ENCODE measurements around the gene GPSM3. TPM values are rescaled to one million over a fixed set of nuclear protein-coding genes. Genes with fewer than 3 reads are reported as not detected.

Gene GPSM3
- total and polyA plus RNA-seq, 7 donors = 1.5 to 5.1 (median 2.7) TPM

GRCh38 chr6:32151863-32152768 lies 40.3 kb downstream of the GPSM3 start, which contains the start of gene PRRT1:
Gene PRRT1, minus strand, starts transcription at chr6:32151939. Its CDS starts 112 bp downstream, at chr6:32151827.
- ATAC-seq = no peak
- H3K9me3 ChIP-seq = no peaks in the 10 kb centered on the region
- TF ChIP-seq, protein P1, sequence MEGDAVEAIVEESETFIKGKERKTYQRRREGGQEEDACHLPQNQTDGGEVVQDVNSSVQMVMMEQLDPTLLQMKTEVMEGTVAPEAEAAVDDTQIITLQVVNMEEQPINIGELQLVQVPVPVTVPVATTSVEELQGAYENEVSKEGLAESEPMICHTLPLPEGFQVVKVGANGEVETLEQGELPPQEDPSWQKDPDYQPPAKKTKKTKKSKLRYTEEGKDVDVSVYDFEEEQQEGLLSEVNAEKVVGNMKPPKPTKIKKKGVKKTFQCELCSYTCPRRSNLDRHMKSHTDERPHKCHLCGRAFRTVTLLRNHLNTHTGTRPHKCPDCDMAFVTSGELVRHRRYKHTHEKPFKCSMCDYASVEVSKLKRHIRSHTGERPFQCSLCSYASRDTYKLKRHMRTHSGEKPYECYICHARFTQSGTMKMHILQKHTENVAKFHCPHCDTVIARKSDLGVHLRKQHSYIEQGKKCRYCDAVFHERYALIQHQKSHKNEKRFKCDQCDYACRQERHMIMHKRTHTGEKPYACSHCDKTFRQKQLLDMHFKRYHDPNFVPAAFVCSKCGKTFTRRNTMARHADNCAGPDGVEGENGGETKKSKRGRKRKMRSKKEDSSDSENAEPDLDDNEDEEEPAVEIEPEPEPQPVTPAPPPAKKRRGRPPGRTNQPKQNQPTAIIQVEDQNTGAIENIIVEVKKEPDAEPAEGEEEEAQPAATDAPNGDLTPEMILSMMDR (IDR thresholded peaks at IDR 0.05) = no peak
- H3K4me1 ChIP-seq = peaks cover 9% of the 10 kb centered on the region
- intact Hi-C loops (cut with DNase I) = loop anchor here in 1 of 2 donors (5.0 kb wide), 1 partner anchor 35 kb away; no protein-coding TSS in a partner anchor
- H3K36me3 ChIP-seq (ENCODE audit: insufficient read depth in 1 of 2, low read depth in 1 of 2) = peaks cover 2 to 16% of the 10 kb centered on the region in 2 donors
- H3K27me3 ChIP-seq (ENCODE audit: insufficient read depth in 3 of 3, low read length in 2 of 3) = peaks cover 0 to 31% (median 17%) of the 10 kb centered on the region in 3 donors
- peak within 1 kb of the TSS; percentile 74 for H3K27ac ChIP-seq
- WGBS, 3 donors = 23 to 41% (median 36%) methylated on average over 10 to 18 of the region's 24 CpGs
- no peak for DNase-seq
- peak within 1 kb of the TSS; percentile 76 for H3K4me3 ChIP-seq

DNA sequence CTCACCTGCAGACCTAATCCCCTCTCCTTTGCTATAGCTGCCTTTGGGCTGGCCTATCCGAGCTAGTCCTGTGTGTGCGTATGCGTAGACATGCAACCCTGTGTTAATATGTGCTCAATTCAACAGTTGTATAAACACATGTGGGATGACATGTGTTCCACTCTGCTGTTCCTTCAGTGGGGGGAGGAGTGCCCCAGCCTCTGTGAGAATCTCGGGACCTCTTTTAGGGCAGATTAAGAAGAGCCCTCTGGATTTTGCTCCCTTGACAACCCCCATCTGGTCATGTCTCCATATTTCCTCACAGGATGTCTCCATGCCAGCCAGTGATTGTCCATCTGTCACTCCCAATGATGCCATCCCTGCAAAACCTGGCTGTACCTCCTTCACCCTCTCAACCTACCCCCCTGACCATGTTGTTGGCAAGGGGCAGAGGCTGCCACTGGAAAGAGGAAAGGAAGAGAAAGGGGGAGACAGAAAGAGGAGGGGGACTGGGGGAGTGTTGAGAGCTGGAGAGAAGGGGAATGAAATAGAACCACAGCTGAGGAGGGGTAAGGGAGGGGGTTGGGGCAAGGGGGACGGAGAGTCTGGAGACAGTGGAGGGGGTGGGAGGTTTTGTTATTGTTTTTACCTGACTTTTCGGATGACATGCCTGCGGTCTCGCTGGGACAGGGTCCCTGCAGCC lies 41.1 kb downstream of the GPSM3 start:
- Histone ChIP-seq H3K4me3 (peak overlapping the region; percentile 43), H3K27ac (no peak overlapping the region), H3K36me3 (ENCODE audit: insufficient read depth in 1 of 2, low read depth in 1 of 2) (peaks cover 2 to 8% of the 10 kb centered on the region in 2 donors), H3K4me1 (peaks cover 9% of the 10 kb centered on the region), H3K27me3 (ENCODE audit: insufficient read depth in 3 of 3, low read length in 2 of 3) (peaks cover 0 to 35% (median 17%) of the 10 kb centered on the region in 3 donors), H3K9me3 (no peaks in the 10 kb centered on the region)
- intact Hi-C loops (cut with DNase I) = loop anchor here in 1 of 2 donors (5.0 kb wide), 1 partner anchor 34 kb away; no protein-coding TSS in a partner anchor
- WGBS, 3 donors = 37 to 53% (median 38%) methylated on average over 8 of the region's 8 CpGs
- no peak for DNase-seq
- ATAC-seq = no peak
- TF ChIP-seq, protein P1 (IDR thresholded peaks at IDR 0.05) = no peak

- ATAC-seq = no peak
- intact Hi-C loops (cut with DNase I) = loop anchor here in 1 of 2 donors (5.0 kb wide), 1 partner anchor 33 kb away; no protein-coding TSS in a partner anchor
- DNase-seq = no peak
- Histone ChIP-seq H3K27ac (no peak overlapping the region), H3K27me3 (ENCODE audit: insufficient read depth in 3 of 3, low read length in 2 of 3) (peaks cover 0 to 38% (median 17%) of the 10 kb centered on the region in 3 donors), H3K9me3 (no peaks in the 10 kb centered on the region), H3K4me3 (no peak overlapping the region), H3K4me1 (peaks cover 8% of the 10 kb centered on the region), H3K36me3 (ENCODE audit: insufficient read depth in 1 of 2, low read depth in 1 of 2) (no peaks in the 10 kb centered on the region)
- TF ChIP-seq, protein P1 (IDR thresholded peaks at IDR 0.05) = no peak
- 50 to 55% (median 55%) methylated on average over 39 to 55 of the region's 55 CpGs for WGBS, 3 donors
Measured at GRCh38 chr6:32149932-32150870, 42.2 kb downstream of the GPSM3 start.

GRCh38 chr6:32149092-32149755 lies 43.2 kb downstream of the GPSM3 start:
- no peak overlapping the region for H3K27ac ChIP-seq
- no peaks in the 10 kb centered on the region for H3K36me3 ChIP-seq (ENCODE audit: insufficient read depth in 1 of 2, low read depth in 1 of 2)
- intact Hi-C loops (cut with DNase I) = no loop called here
- no peak for ATAC-seq
- H3K4me1 ChIP-seq = peaks cover 4% of the 10 kb centered on the region
- H3K27me3 ChIP-seq (ENCODE audit: insufficient read depth in 3 of 3, low read length in 2 of 3) = peaks cover 0 to 38% (median 17%) of the 10 kb centered on the region in 3 donors
- DNase-seq = no peak
- TF ChIP-seq, protein P1 (IDR thresholded peaks at IDR 0.05) = no peak
- no peaks in the 10 kb centered on the region for H3K9me3 ChIP-seq
- 43 to 47% (median 46%) methylated on average over 47 of the region's 47 CpGs for WGBS, 3 donors
- peak overlapping the region; percentile 38 for H3K4me3 ChIP-seq
